Measurements from ENCODE around the gene RNF144A.

Gene RNF144A

DNA sequence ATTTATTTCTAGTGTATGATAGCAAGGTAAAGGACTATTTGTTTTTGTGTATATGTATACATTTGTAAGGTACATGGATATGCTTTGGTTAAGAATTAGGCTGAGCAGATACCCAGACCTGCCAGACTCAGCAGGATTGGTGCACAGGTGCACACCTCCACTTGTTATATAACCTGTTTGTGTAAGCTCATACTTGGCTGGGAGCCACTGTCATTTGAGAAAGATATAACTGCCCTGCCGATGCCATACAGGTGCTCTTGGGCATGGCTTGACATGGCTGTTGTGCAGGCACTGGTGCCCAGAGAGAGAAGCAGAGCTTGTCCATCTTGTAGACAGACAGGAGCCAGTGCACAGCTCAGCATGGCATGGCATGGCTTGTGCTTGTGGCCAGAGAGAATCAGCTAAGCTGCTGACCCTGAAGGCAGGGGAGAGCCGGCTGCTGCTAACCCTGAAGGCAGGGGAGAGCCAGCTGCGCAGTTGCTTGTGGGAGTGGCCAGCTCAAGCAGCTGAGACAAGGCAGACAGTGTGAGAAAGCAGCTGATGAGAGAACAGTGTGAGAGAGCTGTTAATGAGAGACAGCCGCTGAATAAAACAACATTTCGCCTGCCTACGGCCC lies 136.5 kb downstream of the RNF144A start:
- no peak for DNase-seq

- DNase-seq, result no peak
Measured at GRCh38 chr2:7057865-7058400, 140.7 kb downstream of the RNF144A start.

DNA sequence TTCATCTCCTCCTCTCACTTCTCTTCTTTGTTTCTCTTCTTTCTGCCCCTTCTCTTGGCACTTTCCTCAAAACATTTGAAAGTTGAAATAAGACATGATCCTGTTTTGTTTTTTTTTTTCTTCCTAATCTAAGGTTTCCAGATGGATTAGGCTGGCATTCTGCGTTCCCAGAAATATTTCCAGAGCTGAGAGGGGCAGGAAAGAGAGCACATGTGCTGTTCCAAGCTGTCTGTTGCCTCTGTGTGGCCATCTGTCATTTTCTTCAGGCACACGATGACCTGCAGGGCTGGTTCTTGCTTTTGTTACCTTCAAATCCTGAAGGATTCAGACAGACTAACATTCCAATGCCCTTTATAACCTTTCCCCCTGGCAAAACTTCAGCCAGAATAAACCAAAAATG lies 142.9 kb downstream of the RNF144A start:
- no peak for DNase-seq

DNA sequence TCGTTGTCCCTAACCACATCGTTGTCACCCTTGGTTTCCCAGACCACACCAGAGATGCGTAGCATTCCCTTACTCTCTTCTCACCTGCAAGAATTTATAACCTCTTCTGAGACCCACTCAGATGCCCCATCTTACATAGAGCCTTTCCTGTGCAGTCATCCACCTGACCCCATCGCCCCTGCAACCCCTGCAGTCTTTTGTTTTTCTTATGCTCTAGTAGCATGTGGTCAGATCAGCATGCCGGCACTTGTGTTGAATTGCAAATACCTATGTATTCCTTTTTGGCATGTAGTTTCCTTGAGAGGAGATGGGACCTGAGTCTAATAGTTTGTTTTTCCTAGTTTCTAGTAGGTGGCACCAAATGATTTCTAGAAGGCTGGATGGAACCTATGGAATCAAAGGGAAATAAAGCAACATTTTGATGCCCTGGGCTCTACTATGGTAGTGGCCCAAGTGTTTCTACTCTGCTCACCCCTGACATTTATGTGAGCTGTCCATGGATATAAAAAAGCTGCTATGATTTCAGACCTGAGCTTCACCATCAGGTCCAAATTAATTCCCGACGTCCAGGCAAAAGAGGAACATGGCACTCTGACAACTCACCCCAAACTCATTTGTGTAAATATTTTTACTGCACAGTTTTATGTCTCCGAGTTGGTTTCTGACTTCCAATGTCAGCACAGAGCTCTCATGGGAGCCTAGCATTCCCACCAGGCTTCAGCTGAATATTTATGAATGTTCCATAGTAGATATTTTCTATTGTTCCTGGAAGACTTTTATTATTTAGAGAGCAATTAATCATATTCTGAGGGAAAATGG lies 143.6 kb downstream of the RNF144A start:
- no peak for DNase-seq

- DNase-seq, result no peak
Measured at GRCh38 chr2:7061450-7061789, 144.2 kb downstream of the RNF144A start.

DNA sequence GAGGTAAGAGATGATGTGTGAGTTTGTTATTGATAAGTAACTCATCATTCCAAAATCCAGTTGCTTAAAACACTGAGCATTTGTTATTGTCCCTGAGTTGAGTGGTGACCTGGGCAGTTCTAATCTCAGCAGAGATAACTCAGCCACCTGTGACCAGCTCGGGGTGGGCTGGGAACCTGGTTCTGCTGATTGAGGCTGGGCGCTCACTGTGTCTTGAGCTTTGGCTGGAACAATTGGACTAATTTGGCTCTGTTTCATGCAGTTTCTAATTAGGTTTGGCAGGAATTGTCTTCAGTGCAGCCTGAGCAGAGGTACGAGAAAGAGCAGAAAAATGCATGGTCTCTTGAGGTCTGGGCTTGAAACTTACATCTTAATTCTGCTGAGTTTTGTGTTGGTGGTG lies 144.7 kb downstream of the RNF144A start:
- DNase-seq, result no peak

DNA sequence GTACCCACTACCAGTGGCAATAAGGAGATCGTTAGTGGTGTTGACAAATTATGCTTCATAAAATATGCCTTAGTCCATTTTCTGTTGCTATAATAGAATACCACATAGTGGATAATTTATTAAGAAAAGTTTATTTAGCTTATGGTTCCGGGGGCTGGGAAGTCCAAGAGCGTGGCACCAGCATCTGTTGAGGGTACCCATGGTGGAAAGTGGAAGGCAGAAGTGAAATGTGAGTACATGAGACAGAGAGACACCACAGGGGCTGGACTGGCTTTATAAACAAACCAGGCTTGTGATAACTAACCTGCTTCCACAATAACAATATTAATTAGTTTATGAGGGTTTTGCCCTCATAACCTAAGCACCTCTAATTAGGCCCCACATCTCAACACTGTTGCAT lies 146.6 kb downstream of the RNF144A start:
- DNase-seq, result no peak

GRCh38 chr2:7068457-7068856 lies 151.2 kb downstream of the RNF144A start:
- no peak for DNase-seq

DNA sequence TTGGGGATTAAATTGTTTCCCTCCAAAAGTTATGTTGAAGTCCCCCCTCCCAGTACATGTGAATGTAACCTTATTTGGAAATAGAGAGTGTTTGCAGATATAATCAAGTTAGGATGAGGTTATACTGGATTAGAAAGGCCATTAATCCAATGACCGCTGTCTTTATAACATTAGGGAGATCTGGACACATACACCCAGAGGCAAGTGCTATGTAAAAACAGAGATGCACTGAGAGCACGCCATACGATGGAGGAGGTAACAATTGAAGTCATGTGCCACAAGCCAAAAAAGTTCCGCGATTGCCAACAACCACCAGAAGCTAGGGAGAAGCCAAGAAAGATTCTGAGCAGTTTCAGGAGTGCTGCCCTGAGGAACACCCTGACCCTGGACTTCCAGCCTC lies 153.3 kb downstream of the RNF144A start:
- no peak for DNase-seq

- DNase-seq, result no peak
Measured at GRCh38 chr2:7071154-7071553, 153.9 kb downstream of the RNF144A start.

DNA sequence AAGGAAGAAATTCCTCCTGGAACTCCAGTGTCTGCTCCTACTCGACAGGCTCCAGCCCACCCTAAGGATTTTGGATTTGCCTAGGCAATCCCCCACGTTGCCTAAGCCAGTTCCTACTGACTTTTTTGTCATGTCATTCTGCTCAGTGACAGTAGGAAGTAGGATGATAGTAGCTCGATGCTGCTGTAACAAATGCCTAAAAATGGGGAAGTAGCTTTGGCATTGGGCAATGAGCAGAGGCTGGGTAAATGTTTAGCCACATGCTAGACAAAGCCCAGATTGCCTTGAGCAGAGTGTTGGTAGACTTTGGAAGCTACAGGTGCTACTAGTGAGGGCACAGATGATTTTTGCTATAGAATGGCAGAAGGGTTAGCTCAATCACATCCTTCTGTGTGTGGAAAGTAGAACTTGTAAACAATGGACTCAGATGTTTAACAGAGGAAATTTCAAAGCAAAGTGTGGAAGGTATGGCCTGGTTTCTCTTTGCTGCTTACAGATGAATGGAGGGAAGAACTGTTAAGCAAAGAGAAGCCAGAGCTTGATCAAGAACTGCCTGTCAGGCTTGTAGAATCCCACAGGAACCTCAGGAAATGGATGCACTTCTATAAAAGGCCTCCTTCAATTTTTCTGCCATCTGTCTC lies 154.8 kb downstream of the RNF144A start:
- no peak for DNase-seq

GRCh38 chr2:7073901-7074300 lies 156.7 kb downstream of the RNF144A start:
- DNase-seq, result no peak

DNA sequence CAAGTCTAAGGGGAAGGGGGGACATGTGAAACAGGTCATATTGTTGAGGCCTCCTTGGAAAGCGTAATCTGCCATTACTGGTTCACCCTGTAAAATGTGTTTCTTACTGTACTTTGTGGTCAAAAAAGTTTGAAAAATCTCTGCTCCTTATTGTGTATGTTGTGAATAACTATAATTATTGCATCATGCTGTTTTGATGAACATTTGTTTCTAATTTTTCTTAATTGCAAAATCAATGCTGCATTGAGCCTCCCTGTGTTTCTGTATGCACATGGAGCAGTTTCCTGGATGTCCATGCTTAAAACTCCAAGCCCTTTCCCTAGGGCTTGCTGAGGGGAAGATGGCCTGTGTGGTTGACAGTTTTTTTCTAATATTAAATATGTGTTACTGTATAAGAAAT lies 158.6 kb downstream of the RNF144A start:
- DNase-seq, result no peak

DNA sequence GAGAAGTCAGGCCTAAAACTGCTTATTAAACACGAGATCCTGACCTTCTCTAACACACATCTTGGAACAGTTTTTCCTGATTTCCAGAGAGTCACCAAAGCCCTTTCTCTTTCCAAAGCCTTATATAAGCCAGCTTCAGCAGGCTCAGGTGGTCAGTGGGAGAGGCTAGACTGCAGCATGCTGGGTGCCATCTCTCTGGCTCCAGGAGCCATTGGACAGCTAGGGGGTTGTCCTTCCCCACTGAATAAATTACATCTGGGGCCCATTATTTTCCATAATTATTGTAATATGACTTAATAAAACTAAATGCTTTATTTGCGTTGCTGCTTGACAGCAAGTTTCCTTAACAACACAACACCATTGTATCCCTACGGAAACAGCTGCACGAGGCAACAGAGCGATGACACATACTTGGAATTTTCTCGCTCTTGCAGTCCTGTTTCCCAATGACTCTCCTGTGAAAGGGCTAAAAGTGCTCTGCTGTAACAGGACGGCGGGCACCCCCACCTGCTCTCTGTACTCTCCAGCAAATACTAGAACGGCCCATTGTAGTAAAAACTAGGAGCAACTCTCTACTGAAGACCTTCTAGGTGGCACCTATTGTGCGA lies 160.6 kb downstream of the RNF144A start:
- no peak for DNase-seq

- no peak for DNase-seq
Measured at GRCh38 chr2:7083580-7084509, 166.6 kb downstream of the RNF144A start.

DNA sequence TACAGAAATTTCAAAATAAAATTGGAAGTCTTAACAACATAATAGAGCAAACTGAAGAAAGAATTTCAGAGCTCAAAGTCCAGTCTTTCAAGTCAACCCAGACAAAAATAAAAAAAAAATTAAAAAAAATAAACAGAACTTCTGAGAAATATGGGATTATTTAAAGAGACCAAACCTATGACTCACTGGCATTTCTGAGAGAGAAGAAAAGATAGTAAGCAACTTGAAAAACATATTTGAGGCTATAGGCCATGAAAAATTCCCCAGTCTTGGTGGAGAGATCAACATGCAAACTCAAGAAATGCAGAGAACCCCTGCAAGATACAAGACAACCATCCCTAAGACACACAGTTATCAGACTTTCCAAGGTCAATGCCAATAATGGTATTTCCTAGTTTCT lies 167.4 kb downstream of the RNF144A start:
- no peak for DNase-seq

- DNase-seq, result no peak
Measured at GRCh38 chr2:7089284-7089683, 172.1 kb downstream of the RNF144A start.

- DNase-seq, result no peak
Measured at GRCh38 chr2:7089898-7090510, 172.8 kb downstream of the RNF144A start.

- DNase-seq, result no peak
Measured at GRCh38 chr2:7093376-7093775, 176.2 kb downstream of the RNF144A start.

All from activated CD4-positive, alpha-beta T cell treated with anti-CD3 and anti-CD28 coated beads, Interleukin-2, amount 50 U/mL, for 1 hour (primary cell).